H1 (cell line): ENCODE results near the gene TECPR2. TPM values are rescaled to one million over a fixed set of nuclear protein-coding genes. Genes with fewer than 3 reads are reported as not detected.

Source experiments
- CTCF ChIA-PET: fragments of 300-600 bp; sonication (Branson Sonifier 250); formaldehyde crosslinking; loops from one replicate; lab custom pipeline; 2021; ENCODE audit not compliant: partially characterized antibody; lab: Charles Lee
- POLR2A ChIA-PET: fragments of 300-600 bp; sonication (Branson Sonifier 250); formaldehyde crosslinking; loops from one replicate; lab custom pipeline; 2021; ENCODE audit warnings: inconsistent platforms; ENCODE audit not compliant: partially characterized antibody; lab: Charles Lee
- DNase-seq, 2 experiments: peaks; one replicate each; pipeline versions ENCODE4 v3.0.0 to v3.0.0-alpha.2; 2010 to 2022; ENCODE audit warnings: low spot score in 2 of 2, low read depth in 1 of 2, mixed read lengths in 1 of 2
- FAIRE-seq: peaks from 2 replicates; lab custom pipeline; 2011; peaks lifted over from hg19 to GRCh38; lab: Jason Lieb, UNC
- H2AFZ ChIP-seq: 2 replicates; pipeline ENCODE4 v1.8.1; 2012; ENCODE audit warnings: low read length, inconsistent platforms
- H2AK5ac ChIP-seq: 2 replicates; pipeline ENCODE4 v1.6.1; 2013; ENCODE audit warnings: low read depth, low read length
- H2BK120ac ChIP-seq: replicated peaks from 2 replicates; pipeline ENCODE3; 2013; ENCODE audit warnings: low read depth, low read length, inconsistent platforms
- H2BK12ac ChIP-seq: 2 replicates; pipeline ENCODE4 v1.6.1; 2013; ENCODE audit warnings: low read depth, low read length
- H2BK15ac ChIP-seq: 2 replicates; pipeline ENCODE4 v1.6.1; 2013; ENCODE audit warnings: low read length
- H2BK20ac ChIP-seq: 2 replicates; pipeline ENCODE4 v1.6.1; 2013; ENCODE audit warnings: low read length
- H2BK5ac ChIP-seq: 2 replicates; pipeline ENCODE4 v1.6.1; 2013; ENCODE audit warnings: low read depth, low read length
- H3K14ac ChIP-seq: 2 replicates; pipeline ENCODE4 v1.6.1; 2013; ENCODE audit warnings: inconsistent platforms; ENCODE audit not compliant: insufficient read length
- H3K18ac ChIP-seq: 2 replicates; pipeline ENCODE4 v1.6.1; 2013; ENCODE audit warnings: low read length; ENCODE audit errors: extremely low read depth
- H3K23ac ChIP-seq: 2 replicates; pipeline ENCODE4 v1.6.1; 2013; ENCODE audit warnings: inconsistent platforms; ENCODE audit not compliant: insufficient read length
- H3K23me2 ChIP-seq: 2 replicates; pipeline ENCODE4 v1.6.1; 2013; ENCODE audit warnings: low read depth, low read length
- H3K27ac ChIP-seq: 2 replicates; pipeline ENCODE4 v1.6.1; 2011; ENCODE audit warnings: low read depth, low read length, inconsistent platforms
- H3K27me3 ChIP-seq, 4 experiments: replicated peaks in 1 of 4; 1 replicate in 1 of 4; 2 replicates in 3 of 4; pipeline versions ENCODE4 v1.6.1 to v1.8.1; 2011 to 2013; ENCODE audit warnings: low read length in 3 of 4, mild to moderate bottlenecking in 3 of 4, inconsistent platforms in 2 of 4, mixed read lengths in 2 of 4, moderate library complexity in 1 of 4; ENCODE audit not compliant: control insufficient read depth in 3 of 4, insufficient read depth in 3 of 4; ENCODE audit errors: extremely low read depth in 1 of 4
- H3K36me3 ChIP-seq, 4 experiments: 2 replicates each; pipeline versions ENCODE4 v1.6.1 to v1.8.1; 2011 to 2013; ENCODE audit warnings: mild to moderate bottlenecking in 4 of 4, low read length in 3 of 4, moderate library complexity in 2 of 4, control low read depth in 1 of 4, inconsistent platforms in 1 of 4; ENCODE audit not compliant: insufficient read depth in 4 of 4, control insufficient read depth in 2 of 4
- H3K4ac ChIP-seq: replicated peaks from 2 replicates; pipeline ENCODE3; 2013; ENCODE audit warnings: low read length, low read depth, mixed read lengths, inconsistent platforms; ENCODE audit not compliant: insufficient read length
- H3K4me1 ChIP-seq, 4 experiments: replicated peaks in 1 of 4; 1 replicate in 1 of 4; 2 replicates in 3 of 4; pipeline versions ENCODE4 v1.6.1 to v1.8.1; 2011 to 2013; ENCODE audit warnings: low read length in 3 of 4, inconsistent platforms in 2 of 4, mixed read lengths in 1 of 4; ENCODE audit not compliant: insufficient read depth in 4 of 4, control insufficient read depth in 3 of 4
- H3K4me2 ChIP-seq, 2 experiments: 2 replicates each; pipeline versions ENCODE4 v1.6.1 to v1.8.1; 2011 to 2013; ENCODE audit warnings: low read depth in 2 of 2, low read length in 2 of 2, control low read depth in 1 of 2, inconsistent platforms in 1 of 2, mild to moderate bottlenecking in 1 of 2; ENCODE audit not compliant: insufficient read depth in 1 of 2
- H3K4me3 ChIP-seq, 4 experiments: fragments of 200-600, 300-600 bp in 1 of 4; sonication (generic), shearing (Covaris generic), sonication (Bioruptor Twin) in 1 of 4; 2 replicates each; pipeline versions ENCODE4 v1.5.1 to v1.8.1; 2011 to 2016; ENCODE audit warnings: low read length in 4 of 4, low read depth in 3 of 4, control low read depth in 2 of 4, inconsistent platforms in 2 of 4, mild to moderate bottlenecking in 2 of 4, mixed read lengths in 1 of 4, moderate library complexity in 1 of 4; ENCODE audit not compliant: insufficient read depth in 2 of 4; ENCODE audit errors: extremely low read depth in 1 of 4
- H3K56ac ChIP-seq: replicated peaks from 2 replicates; pipeline ENCODE3; 2013; ENCODE audit warnings: low read depth, mild to moderate bottlenecking, mixed read lengths, low read length, inconsistent platforms; ENCODE audit not compliant: insufficient read length
- H3K79me1 ChIP-seq: 2 replicates; pipeline ENCODE4 v1.6.1; 2013; ENCODE audit warnings: low read depth, low read length, control low read depth
- H3K79me2 ChIP-seq, 2 experiments: 2 replicates each; pipeline versions ENCODE4 v1.6.1 to v1.8.1; 2012 to 2013; ENCODE audit warnings: low read length in 2 of 2, mild to moderate bottlenecking in 2 of 2, inconsistent platforms in 1 of 2; ENCODE audit not compliant: insufficient read depth in 2 of 2, control insufficient read depth in 1 of 2
- H3K9ac ChIP-seq, 4 experiments: replicated peaks in 1 of 4; 1 replicate in 1 of 4; 2 replicates in 3 of 4; pipeline versions ENCODE4 v1.6.1 to v1.8.1; 2011 to 2013; ENCODE audit warnings: low read depth in 3 of 4, low read length in 3 of 4, control low read depth in 2 of 4, mild to moderate bottlenecking in 2 of 4, moderate library complexity in 2 of 4, inconsistent platforms in 1 of 4; ENCODE audit errors: extremely low read depth in 1 of 4
- H3K9me3 ChIP-seq, 2 experiments: 2 replicates each; pipeline versions ENCODE4 v1.6.1 to v1.8.1; 2012 to 2013; ENCODE audit warnings: mild to moderate bottlenecking in 2 of 2, moderate library complexity in 2 of 2, control low read depth in 1 of 2, inconsistent platforms in 1 of 2, low read depth in 1 of 2, low read length in 1 of 2, mixed read lengths in 1 of 2; ENCODE audit not compliant: insufficient read depth in 2 of 2
- H4K20me1 ChIP-seq, 2 experiments: replicated peaks in 1 of 2; 2 replicates each; pipeline versions ENCODE3 to v1.8.1; 2011 to 2013; ENCODE audit warnings: inconsistent platforms in 2 of 2, low read length in 2 of 2, mild to moderate bottlenecking in 1 of 2; ENCODE audit not compliant: insufficient read depth in 2 of 2, control insufficient read depth in 1 of 2
- H4K5ac ChIP-seq: 2 replicates; pipeline ENCODE4 v1.6.1; 2013; ENCODE audit warnings: low read length, low read depth, mixed read lengths, inconsistent platforms; ENCODE audit not compliant: insufficient read length
- H4K8ac ChIP-seq: 2 replicates; pipeline ENCODE4 v1.8.0; 2013; ENCODE audit warnings: mild to moderate bottlenecking, moderate library complexity, low read length, inconsistent platforms; ENCODE audit not compliant: insufficient read depth; ENCODE audit errors: extremely low read depth
- H4K91ac ChIP-seq: replicated peaks from 2 replicates; pipeline ENCODE3; 2013; ENCODE audit warnings: low read length, mixed read lengths, inconsistent platforms; ENCODE audit not compliant: insufficient read length
- EZH2 ChIP-seq: fragments of 200-600 bp; sonication (generic); IDR thresholded peaks from 2 replicates; pipeline ENCODE4 v1.7.1; 2012; ENCODE audit warnings: low read depth, mild to moderate bottlenecking, moderate library complexity, low read length, inconsistent platforms; ENCODE audit not compliant: severe bottlenecking
- NRF1 ChIP-seq: IDR thresholded peaks from 2 replicates; pipeline ENCODE4 v1.6.1; 2011; ENCODE audit warnings: mild to moderate bottlenecking, low read depth, low read length, improper control_type of control experiment
- SIN3A ChIP-seq, 2 experiments: IDR thresholded peaks in 1 of 2; conservative IDR thresholded peaks in 1 of 2; 2 replicates each; pipeline ENCODE4 v1.6.1; 2011 to 2012; ENCODE audit warnings: low read length in 2 of 2, improper control_type of control experiment in 1 of 2, low read depth in 1 of 2, mild to moderate bottlenecking in 1 of 2
- SP4 ChIP-seq: IDR thresholded peaks from 2 replicates; pipeline ENCODE4 v1.6.1; 2012; ENCODE audit warnings: low read length, inconsistent platforms
- WGBS, 2 experiments: shearing (Covaris generic) in 1 of 2; methylation state at CpG; one replicate each; pipeline versions ENCODE4 v1.1.6 to v1.1.7; 2013 to 2015; ENCODE audit warnings: low lambda C conversion rate in 2 of 2, mixed read lengths in 2 of 2, inconsistent platforms in 1 of 2, low coverage in 1 of 2, missing lambda C conversion rate in 1 of 2; ENCODE audit not compliant: insufficient replicate concordance in 2 of 2, insufficient coverage in 1 of 2, insufficient read length in 1 of 2; ENCODE audit errors: extremely low coverage in 1 of 2, missing lambda C conversion rate in 1 of 2; 5-methylcytosine and 5-hydroxymethylcytosine counted together
- polyA plus RNA-seq, 7 experiments: library from polyadenylated mRNA; depleted of rRNA in 3 of 7; stranded (reverse) in 5 of 7; unstranded in 2 of 7; fragments of >200 nt in 5 of 7; fragments of 200-250 nt in 2 of 7; gene quantifications; 1 replicate in 5 of 7; 2 replicates in 1 of 7; 4 replicates in 1 of 7; pipeline versions ENCODE4 v1.2.1 to v1.2.3, GENCODE V29; 2011 to 2013; ENCODE audit warnings: missing spikeins in 2 of 7, mixed read lengths in 2 of 7
- total RNA-seq: library from RNA; stranded (reverse); fragmentation: NEBNext Ultra II Directional; extraction: Animal tissue kit (Norgen Biotek cat#: 25700); gene quantifications from 2 replicates; pipeline ENCODE4 v1.2.1, GENCODE V29; 2021

The TECPR2 gene
- total and polyA plus RNA-seq, 2 of the 8 experiments (the other 6 are each of a cell fraction or from before 2014, with no cell fraction given) = 6.8 to 19.4 TPM

DNA sequence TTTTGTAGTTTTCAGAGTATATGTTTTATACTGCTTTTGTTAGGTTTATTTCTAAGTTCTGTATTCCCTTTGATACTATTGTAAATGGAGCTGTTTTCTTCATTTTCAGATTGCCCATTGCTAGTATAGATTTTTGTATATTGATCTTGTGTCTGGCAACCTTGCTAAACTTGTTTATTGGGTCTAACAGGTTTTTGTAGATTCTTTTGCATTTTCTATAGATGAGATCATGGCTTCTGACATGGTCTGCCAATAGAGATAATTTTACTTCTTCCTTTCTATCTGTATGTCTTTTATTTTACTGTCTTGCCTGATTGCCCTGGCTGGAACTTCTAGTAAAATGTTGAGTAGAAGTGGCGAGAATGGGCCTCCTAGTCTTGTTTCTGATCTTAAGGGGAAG is 106.5 kb downstream of the TECPR2 start:
- FAIRE-seq = no peak
- H3K56ac ChIP-seq = no peak overlapping the region
- CTCF ChIA-PET = interaction anchor here (1.0 to 1.6 kb wide), 2 partner anchors 12 to 31 kb away, joined by 3 to 4 read pairs; no protein-coding TSS in a partner anchor

More for the DNA sequence above, 106.5 kb downstream of the TECPR2 start:
- Histone ChIP-seq H4K91ac (no peak overlapping the region), H3K79me2 (no peaks in the 10 kb centered on the region), H3K14ac (no peak overlapping the region), H2BK15ac (no peak overlapping the region), H4K5ac (no peak overlapping the region), H3K23ac (no peak overlapping the region), H3K4me2 (no peak overlapping the region), H2BK12ac (no peak overlapping the region), H2BK20ac (no peak overlapping the region), H3K18ac (no peak overlapping the region), H3K9me3 (no peaks in the 10 kb centered on the region), H3K4ac (no peak overlapping the region), H3K27me3 (no peaks in the 10 kb centered on the region), H2AFZ (no peak overlapping the region), H3K23me2 (no peaks in the 10 kb centered on the region), H2AK5ac (no peak overlapping the region), H4K8ac (no peak overlapping the region), H3K27ac (no peak overlapping the region), H2BK120ac (no peak overlapping the region), H3K9ac (no peak overlapping the region), H2BK5ac (no peak overlapping the region), H3K4me3 (no peak overlapping the region), H3K4me1 (no peaks in the 10 kb centered on the region), H4K20me1 (peaks cover 0 to 2% of the 10 kb centered on the region in 2 experiments), H3K36me3 (peaks cover 0 to 4% (median 0%) of the 10 kb centered on the region in 4 experiments; a peak in 2 of 8 replicates), H3K79me1 (no peaks in the 10 kb centered on the region)
- no peak for DNase-seq
- 100% methylated on average over 1 of the region's 1 CpG; no CpG with 5 or more reads in 1 of the 2 experiments for whole genome bisulfite sequencing, 2 experiments
- no peak for TF ChIP-seq NRF1
- no peak for TF ChIP-seq SP4
- TF ChIP-seq SIN3A (conservative IDR thresholded peaks at IDR 0.05 in 1 of 2, IDR thresholded peaks at IDR 0.05 in 1 of 2; ENCODE audit: low read depth in 1 of 2, low read length in 2 of 2) = no peak
- no peak for TF ChIP-seq EZH2
- POLR2A ChIA-PET = interaction anchor here (0.6 to 1.1 kb wide), 2 partner anchors 8 to 17 kb away, joined by 3 read pairs; no protein-coding TSS in a partner anchor
